IPS-NIHi7 (cell line): ENCODE measurements around the gene GPA33.

ENCODE experiments used
- DNase-seq: peaks from one replicate; pipeline ENCODE4 v3.0.0; 2012; ENCODE audit warnings: mixed read lengths; ENCODE audit errors: extremely low spot score

GPA33 gene

GRCh38 chr1:167117225-167117624 is 27.0 kb upstream of the GPA33 start:
- DNase-seq: no peak

- DNase-seq: no peak
Observed at GRCh38 chr1:167116174-167116573, 26.0 kb upstream of the GPA33 start.

GRCh38 chr1:167115655-167116054 is 25.5 kb upstream of the GPA33 start:
- DNase-seq: no peak

- no peak for DNase-seq
Observed at GRCh38 chr1:167114725-167115124, 24.5 kb upstream of the GPA33 start.

- DNase-seq: no peak
Observed at GRCh38 chr1:167111868-167112709, 21.9 kb upstream of the GPA33 start.

GRCh38 chr1:167110586-167110985 is 20.4 kb upstream of the GPA33 start:
- DNase-seq: no peak

GRCh38 chr1:167109125-167109524 is 18.9 kb upstream of the GPA33 start:
- no peak for DNase-seq

GRCh38 chr1:167107456-167107855 is 17.3 kb upstream of the GPA33 start:
- DNase-seq: no peak

- no peak for DNase-seq
Observed at GRCh38 chr1:167106119-167106461, 15.9 kb upstream of the GPA33 start.

GRCh38 chr1:167105271-167106118 is 15.3 kb upstream of the GPA33 start:
- no peak for DNase-seq

GRCh38 chr1:167104256-167104633 is 14.1 kb upstream of the GPA33 start:
- DNase-seq: no peak

- no peak for DNase-seq
Observed at GRCh38 chr1:167102906-167103573, 12.9 kb upstream of the GPA33 start.

- no peak for DNase-seq
Observed at GRCh38 chr1:167101754-167102153, 11.6 kb upstream of the GPA33 start.

- no peak for DNase-seq
Observed at GRCh38 chr1:167100730-167101129, 10.6 kb upstream of the GPA33 start.

GRCh38 chr1:167099851-167100250 is 9.7 kb upstream of the GPA33 start:
- no peak for DNase-seq

GRCh38 chr1:167095368-167095767 is 5.2 kb upstream of the GPA33 start:
- DNase-seq: no peak

GRCh38 chr1:167094690-167095089 is 4.5 kb upstream of the GPA33 start:
- no peak for DNase-seq

GRCh38 chr1:167093846-167094516 is 3.8 kb upstream of the GPA33 start, which contains the start of gene STYXL2:
Gene STYXL2 (plus strand): TSS chr1:167094075. CDS start chr1:167094850, 775 bp downstream.
- DNase-seq: peak; percentile 48

GRCh38 chr1:167092653-167093052 is 2.5 kb upstream of the GPA33 start:
- no peak for DNase-seq

GRCh38 chr1:167089939-167090313 is 251 bp downstream of the GPA33 start:
- DNase-seq: no peak

GRCh38 chr1:167088746-167089417 is 1.3 kb downstream of the GPA33 start:
- DNase-seq: no peak
